Measurements from ENCODE around the gene ADPRHL1.

DNA sequence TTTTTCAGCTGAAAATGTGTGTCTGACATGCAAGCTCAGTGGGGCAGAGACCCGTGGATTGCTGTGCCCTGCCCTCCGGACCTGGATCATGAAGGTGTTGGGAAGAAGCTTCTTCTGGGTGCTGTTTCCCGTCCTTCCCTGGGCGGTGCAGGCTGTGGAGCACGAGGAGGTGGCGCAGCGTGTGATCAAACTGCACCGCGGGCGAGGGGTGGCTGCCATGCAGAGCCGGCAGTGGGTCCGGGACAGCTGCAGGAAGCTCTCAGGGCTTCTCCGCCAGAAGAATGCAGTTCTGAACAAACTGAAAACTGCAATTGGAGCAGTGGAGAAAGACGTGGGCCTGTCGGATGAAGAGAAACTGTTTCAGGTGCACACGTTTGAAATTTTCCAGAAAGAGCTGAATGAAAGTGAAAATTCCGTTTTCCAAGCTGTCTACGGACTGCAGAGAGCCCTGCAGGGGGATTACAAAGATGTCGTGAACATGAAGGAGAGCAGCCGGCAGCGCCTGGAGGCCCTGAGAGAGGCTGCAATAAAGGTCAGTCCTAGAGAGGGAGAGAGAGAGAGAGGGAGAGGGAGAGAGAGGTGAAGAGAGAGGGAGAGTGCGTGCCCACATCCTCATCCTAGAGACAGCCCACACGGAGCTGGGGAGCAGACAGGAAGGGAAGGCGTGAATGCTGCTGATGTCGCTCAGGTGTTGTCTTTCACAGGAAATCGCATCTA lies 42.4 kb upstream of the ADPRHL1 start:
- TF ChIP-seq, protein P1, sequence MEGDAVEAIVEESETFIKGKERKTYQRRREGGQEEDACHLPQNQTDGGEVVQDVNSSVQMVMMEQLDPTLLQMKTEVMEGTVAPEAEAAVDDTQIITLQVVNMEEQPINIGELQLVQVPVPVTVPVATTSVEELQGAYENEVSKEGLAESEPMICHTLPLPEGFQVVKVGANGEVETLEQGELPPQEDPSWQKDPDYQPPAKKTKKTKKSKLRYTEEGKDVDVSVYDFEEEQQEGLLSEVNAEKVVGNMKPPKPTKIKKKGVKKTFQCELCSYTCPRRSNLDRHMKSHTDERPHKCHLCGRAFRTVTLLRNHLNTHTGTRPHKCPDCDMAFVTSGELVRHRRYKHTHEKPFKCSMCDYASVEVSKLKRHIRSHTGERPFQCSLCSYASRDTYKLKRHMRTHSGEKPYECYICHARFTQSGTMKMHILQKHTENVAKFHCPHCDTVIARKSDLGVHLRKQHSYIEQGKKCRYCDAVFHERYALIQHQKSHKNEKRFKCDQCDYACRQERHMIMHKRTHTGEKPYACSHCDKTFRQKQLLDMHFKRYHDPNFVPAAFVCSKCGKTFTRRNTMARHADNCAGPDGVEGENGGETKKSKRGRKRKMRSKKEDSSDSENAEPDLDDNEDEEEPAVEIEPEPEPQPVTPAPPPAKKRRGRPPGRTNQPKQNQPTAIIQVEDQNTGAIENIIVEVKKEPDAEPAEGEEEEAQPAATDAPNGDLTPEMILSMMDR (conservative IDR thresholded peaks at IDR 0.05; ENCODE audit: low read length), result no peak
- no peak for TF ChIP-seq EZH2phosphoT487 (IDR thresholded peaks at IDR 0.05; ENCODE audit: borderline replicate concordance)

Data from Loucy (cell line).